ENCODE measurements around the gene GGTLC1.

- TF ChIP-seq, protein P1, sequence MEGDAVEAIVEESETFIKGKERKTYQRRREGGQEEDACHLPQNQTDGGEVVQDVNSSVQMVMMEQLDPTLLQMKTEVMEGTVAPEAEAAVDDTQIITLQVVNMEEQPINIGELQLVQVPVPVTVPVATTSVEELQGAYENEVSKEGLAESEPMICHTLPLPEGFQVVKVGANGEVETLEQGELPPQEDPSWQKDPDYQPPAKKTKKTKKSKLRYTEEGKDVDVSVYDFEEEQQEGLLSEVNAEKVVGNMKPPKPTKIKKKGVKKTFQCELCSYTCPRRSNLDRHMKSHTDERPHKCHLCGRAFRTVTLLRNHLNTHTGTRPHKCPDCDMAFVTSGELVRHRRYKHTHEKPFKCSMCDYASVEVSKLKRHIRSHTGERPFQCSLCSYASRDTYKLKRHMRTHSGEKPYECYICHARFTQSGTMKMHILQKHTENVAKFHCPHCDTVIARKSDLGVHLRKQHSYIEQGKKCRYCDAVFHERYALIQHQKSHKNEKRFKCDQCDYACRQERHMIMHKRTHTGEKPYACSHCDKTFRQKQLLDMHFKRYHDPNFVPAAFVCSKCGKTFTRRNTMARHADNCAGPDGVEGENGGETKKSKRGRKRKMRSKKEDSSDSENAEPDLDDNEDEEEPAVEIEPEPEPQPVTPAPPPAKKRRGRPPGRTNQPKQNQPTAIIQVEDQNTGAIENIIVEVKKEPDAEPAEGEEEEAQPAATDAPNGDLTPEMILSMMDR (IDR thresholded peaks at IDR 0.05; ENCODE audit: low read depth, low read length): no peak
- TF ChIP-seq POLR2A (IDR thresholded peaks at IDR 0.05; ENCODE audit: extremely low read depth, insufficient read length) (no peak), MAX (IDR thresholded peaks at IDR 0.05; ENCODE audit: low read depth, low read length) (no peak), MYC (IDR thresholded peaks at IDR 0.05; ENCODE audit: low read depth, low read length) (no peak)
These were observed 32.7 kb downstream of the GGTLC1 start for GRCh38 chr20:23955896-23956295.
